ENCODE results near the gene MMS19.

MMS19 gene

GRCh38 chr10:97520978-97521761, 22.9 kb upstream of the MMS19 start:
- TF ChIP-seq CTCF (IDR thresholded peaks at IDR 0.05): no peak

- TF ChIP-seq CTCF (IDR thresholded peaks at IDR 0.05): no peak
These were observed 22.3 kb upstream of the MMS19 start for GRCh38 chr10:97520520-97520919.

- TF ChIP-seq CTCF (IDR thresholded peaks at IDR 0.05): no peak
These were observed 21.1 kb upstream of the MMS19 start for GRCh38 chr10:97519342-97519741.

GRCh38 chr10:97518301-97519043, 20.2 kb upstream of the MMS19 start:
- TF ChIP-seq CTCF (IDR thresholded peaks at IDR 0.05): no peak

GRCh38 chr10:97517778-97518300, 19.6 kb upstream of the MMS19 start:
- no peak for TF ChIP-seq CTCF (IDR thresholded peaks at IDR 0.05)

GRCh38 chr10:97517096-97517750, 19.0 kb upstream of the MMS19 start:
- no peak for TF ChIP-seq CTCF (IDR thresholded peaks at IDR 0.05)

- TF ChIP-seq CTCF (IDR thresholded peaks at IDR 0.05): no peak
These were observed 17.2 kb upstream of the MMS19 start for GRCh38 chr10:97515271-97515978.
